Esophagus squamous epithelium (tissue), 4 donors: ENCODE results near the gene MINAR2.

Experiments used
- POLR2A ChIP-seq, 4 donors: fragments of 450-650 bp; IDR thresholded peaks; one replicate each; pipeline ENCODE4 v1.6.1; 2017; ENCODE audit warnings: antibody characterized with exemption in 4 of 4, mild to moderate bottlenecking in 4 of 4, moderate library complexity in 3 of 4
- TF ChIP-seq, protein P1 (sequence below), 6 experiments: fragments of 450-650 bp in 4 of 6; fragments of 200-600 bp in 2 of 6; sonication (generic) in 2 of 6; IDR thresholded peaks; one replicate each; pipeline ENCODE4 v1.5.1; 2016 to 2019; ENCODE audit warnings: antibody characterized with exemption in 6 of 6, mild to moderate bottlenecking in 4 of 6, moderate library complexity in 4 of 6

DNA sequence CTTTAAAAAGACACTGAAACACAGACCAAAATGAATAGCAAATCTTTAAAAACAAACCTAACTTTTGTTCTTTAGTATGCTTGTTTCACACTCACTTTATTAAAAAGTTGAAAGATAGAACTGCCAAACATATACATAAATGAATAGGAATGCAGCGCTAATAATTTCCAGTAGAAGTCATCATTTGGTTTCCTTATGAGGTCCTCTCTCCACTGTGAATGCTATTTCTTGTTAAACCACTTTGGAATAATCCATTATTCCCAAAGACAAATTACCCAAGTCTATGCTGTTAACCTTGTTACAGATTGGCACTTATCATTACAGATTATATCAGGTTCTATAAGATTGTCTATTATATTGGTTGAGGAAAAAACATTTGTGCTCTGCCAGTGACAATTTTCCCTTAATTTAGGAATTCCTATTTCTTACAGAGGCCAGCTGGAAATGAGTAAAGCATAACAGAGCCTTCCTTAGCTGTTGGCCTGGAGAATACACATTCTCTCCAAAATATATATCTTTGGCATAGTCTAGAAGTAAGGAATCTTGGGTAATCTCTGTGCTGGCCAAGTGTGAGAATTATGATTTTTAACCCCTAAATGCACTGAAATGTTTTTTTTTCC is 29.3 kb upstream of the MINAR2 start:
- TF ChIP-seq, protein P1, sequence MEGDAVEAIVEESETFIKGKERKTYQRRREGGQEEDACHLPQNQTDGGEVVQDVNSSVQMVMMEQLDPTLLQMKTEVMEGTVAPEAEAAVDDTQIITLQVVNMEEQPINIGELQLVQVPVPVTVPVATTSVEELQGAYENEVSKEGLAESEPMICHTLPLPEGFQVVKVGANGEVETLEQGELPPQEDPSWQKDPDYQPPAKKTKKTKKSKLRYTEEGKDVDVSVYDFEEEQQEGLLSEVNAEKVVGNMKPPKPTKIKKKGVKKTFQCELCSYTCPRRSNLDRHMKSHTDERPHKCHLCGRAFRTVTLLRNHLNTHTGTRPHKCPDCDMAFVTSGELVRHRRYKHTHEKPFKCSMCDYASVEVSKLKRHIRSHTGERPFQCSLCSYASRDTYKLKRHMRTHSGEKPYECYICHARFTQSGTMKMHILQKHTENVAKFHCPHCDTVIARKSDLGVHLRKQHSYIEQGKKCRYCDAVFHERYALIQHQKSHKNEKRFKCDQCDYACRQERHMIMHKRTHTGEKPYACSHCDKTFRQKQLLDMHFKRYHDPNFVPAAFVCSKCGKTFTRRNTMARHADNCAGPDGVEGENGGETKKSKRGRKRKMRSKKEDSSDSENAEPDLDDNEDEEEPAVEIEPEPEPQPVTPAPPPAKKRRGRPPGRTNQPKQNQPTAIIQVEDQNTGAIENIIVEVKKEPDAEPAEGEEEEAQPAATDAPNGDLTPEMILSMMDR (IDR thresholded peaks at IDR 0.05) = no peak
- TF ChIP-seq POLR2A (IDR thresholded peaks at IDR 0.05) = no peak
